ENCODE results near the gene TRIM75.
"Not testable (repeated sequence)": the region's sequence is repeated elsewhere in the genome, so short reads cannot be mapped to it uniquely, and the experiment has no call there.

The TRIM75 gene

GRCh38 chr4:165013691-165014090, 40.0 kb upstream of the TRIM75 start:
- Histone ChIP-seq H3K4me3 (ENCODE audit: insufficient read depth in 1 of 2, low read depth in 1 of 2, low read length in 2 of 2) (no peak overlapping the region), H2BK15ac (ENCODE audit: low read depth, poor library complexity, severe bottlenecking) (no peak overlapping the region), H3K27ac (ENCODE audit: low read length, poor library complexity, severe bottlenecking) (no peak overlapping the region), H2BK120ac (ENCODE audit: low read depth, low read length) (no peak overlapping the region), H3K18ac (ENCODE audit: low read depth in 1 of 2, low read length in 2 of 2) (no peak overlapping the region), H3K79me1 (replicated peaks; ENCODE audit: low read length, poor library complexity, severe bottlenecking) (no peaks in the 10 kb centered on the region), H3K4ac (ENCODE audit: low read depth in 1 of 2, low read length in 2 of 2) (no peak overlapping the region), H4K91ac (ENCODE audit: low read length) (no peak overlapping the region), H3K23ac (ENCODE audit: low read length in 2 of 2) (no peak overlapping the region), H3K36me3 (ENCODE audit: control insufficient read depth in 1 of 2, insufficient read depth in 2 of 2, low read depth in 1 of 2, low read length in 2 of 2) (no peaks in the 10 kb centered on the region), H2BK12ac (ENCODE audit: low read length in 2 of 2) (no peak overlapping the region), H3K4me1 (ENCODE audit: control insufficient read depth, insufficient read depth, low read depth, low read length) (no peaks in the 10 kb centered on the region), H2AK5ac (ENCODE audit: low read length, severe bottlenecking) (no peak overlapping the region), H3K9me3 (ENCODE audit: control insufficient read depth, low read length) (no peaks in the 10 kb centered on the region), H4K8ac (ENCODE audit: low read length) (no peak overlapping the region), H3K9ac (ENCODE audit: low read length) (no peak overlapping the region), H3K14ac (ENCODE audit: low read length in 2 of 2) (no peak overlapping the region), H3K4me2 (ENCODE audit: low read length, poor library complexity, severe bottlenecking) (no peak overlapping the region), H2AFZ (ENCODE audit: low read depth, low read length) (no peak overlapping the region), H3K27me3 (ENCODE audit: control insufficient read depth in 1 of 2, insufficient read depth in 1 of 2, low read length in 2 of 2) (no peaks in the 10 kb centered on the region), H2BK5ac (ENCODE audit: low read depth, low read length, poor library complexity, severe bottlenecking) (no peak overlapping the region)
- no peak for DNase-seq

- no peaks in the 10 kb centered on the region for H3K79me1 ChIP-seq (replicated peaks; ENCODE audit: low read length, poor library complexity, severe bottlenecking)
- H3K36me3 ChIP-seq (ENCODE audit: control insufficient read depth in 1 of 2, insufficient read depth in 2 of 2, low read depth in 1 of 2, low read length in 2 of 2): no peaks in the 10 kb centered on the region
Measured at GRCh38 chr4:165016971-165017370, 36.7 kb upstream of the TRIM75 start.

DNA sequence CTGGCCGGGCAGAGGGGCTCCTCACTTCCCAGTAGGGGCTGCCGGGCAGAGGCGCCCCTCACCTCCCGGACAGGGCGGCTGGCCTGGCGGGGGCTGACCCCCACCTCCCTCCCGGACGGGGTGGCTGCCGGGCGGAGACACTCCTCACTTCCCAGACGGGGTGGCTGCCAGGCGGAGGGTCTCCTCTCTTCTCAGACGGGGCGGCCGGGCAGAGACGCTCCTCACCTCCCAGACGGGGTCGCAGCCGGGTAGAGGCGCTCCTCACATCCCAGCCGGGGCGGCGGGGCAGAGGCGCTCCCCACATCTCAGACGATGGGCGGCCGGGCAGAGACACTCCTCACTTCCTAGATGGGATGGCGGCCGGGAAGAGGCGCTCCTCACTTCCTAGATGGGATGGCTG, 33.7 kb upstream of the TRIM75 start:
- H2BK12ac ChIP-seq (ENCODE audit: low read length in 2 of 2); H2BK120ac ChIP-seq (ENCODE audit: low read depth, low read length); H3K36me3 ChIP-seq (ENCODE audit: control insufficient read depth in 1 of 2, insufficient read depth in 2 of 2, low read depth in 1 of 2, low read length in 2 of 2); H2AFZ ChIP-seq (ENCODE audit: low read depth, low read length); H3K9me3 ChIP-seq (ENCODE audit: control insufficient read depth, low read length); H3K14ac ChIP-seq (ENCODE audit: low read length in 2 of 2); H3K27me3 ChIP-seq (ENCODE audit: control insufficient read depth in 1 of 2, insufficient read depth in 1 of 2, low read length in 2 of 2); DNase-seq; H3K4me3 ChIP-seq (ENCODE audit: insufficient read depth in 1 of 2, low read depth in 1 of 2, low read length in 2 of 2); H2AK5ac ChIP-seq (ENCODE audit: low read length, severe bottlenecking); H4K91ac ChIP-seq (ENCODE audit: low read length); H3K4me2 ChIP-seq (ENCODE audit: low read length, poor library complexity, severe bottlenecking); H2BK15ac ChIP-seq (ENCODE audit: low read depth, poor library complexity, severe bottlenecking); H3K79me1 ChIP-seq (replicated peaks; ENCODE audit: low read length, poor library complexity, severe bottlenecking); H4K8ac ChIP-seq (ENCODE audit: low read length); H3K18ac ChIP-seq (ENCODE audit: low read depth in 1 of 2, low read length in 2 of 2); H3K23ac ChIP-seq (ENCODE audit: low read length in 2 of 2); H3K4me1 ChIP-seq (ENCODE audit: control insufficient read depth, insufficient read depth, low read depth, low read length); H3K9ac ChIP-seq (ENCODE audit: low read length); H2BK5ac ChIP-seq (ENCODE audit: low read depth, low read length, poor library complexity, severe bottlenecking); H3K4ac ChIP-seq (ENCODE audit: low read depth in 1 of 2, low read length in 2 of 2); H3K27ac ChIP-seq (ENCODE audit: low read length, poor library complexity, severe bottlenecking): not testable (repeated sequence)
- WGBS: 94% methylated on average over 19 of the region's 30 CpGs

More at GRCh38 chr4:165016971-165017370, 36.7 kb upstream of the TRIM75 start:
- Histone ChIP-seq H3K27me3 (ENCODE audit: control insufficient read depth in 1 of 2, insufficient read depth in 1 of 2, low read length in 2 of 2) (no peaks in the 10 kb centered on the region), H3K9me3 (ENCODE audit: control insufficient read depth, low read length) (no peaks in the 10 kb centered on the region), H3K18ac (ENCODE audit: low read depth in 1 of 2, low read length in 2 of 2) (no peak overlapping the region), H3K14ac (ENCODE audit: low read length in 2 of 2) (no peak overlapping the region), H3K27ac (ENCODE audit: low read length, poor library complexity, severe bottlenecking) (no peak overlapping the region), H3K4me1 (ENCODE audit: control insufficient read depth, insufficient read depth, low read depth, low read length) (no peaks in the 10 kb centered on the region), H2BK120ac (ENCODE audit: low read depth, low read length) (no peak overlapping the region), H2BK5ac (ENCODE audit: low read depth, low read length, poor library complexity, severe bottlenecking) (no peak overlapping the region), H2AK5ac (ENCODE audit: low read length, severe bottlenecking) (no peak overlapping the region), H2BK12ac (ENCODE audit: low read length in 2 of 2) (no peak overlapping the region), H2BK15ac (ENCODE audit: low read depth, poor library complexity, severe bottlenecking) (no peak overlapping the region), H3K4me3 (ENCODE audit: insufficient read depth in 1 of 2, low read depth in 1 of 2, low read length in 2 of 2) (no peak overlapping the region), H4K8ac (ENCODE audit: low read length) (no peak overlapping the region), H3K4me2 (ENCODE audit: low read length, poor library complexity, severe bottlenecking) (no peak overlapping the region), H3K9ac (ENCODE audit: low read length) (no peak overlapping the region), H4K91ac (ENCODE audit: low read length) (no peak overlapping the region), H3K4ac (ENCODE audit: low read depth in 1 of 2, low read length in 2 of 2) (no peak overlapping the region), H3K23ac (ENCODE audit: low read length in 2 of 2) (no peak overlapping the region), H2AFZ (ENCODE audit: low read depth, low read length) (no peak overlapping the region)
- DNase-seq: peak; percentile 1
- 79% methylated on average over 5 of the region's 5 CpGs for WGBS

DNA sequence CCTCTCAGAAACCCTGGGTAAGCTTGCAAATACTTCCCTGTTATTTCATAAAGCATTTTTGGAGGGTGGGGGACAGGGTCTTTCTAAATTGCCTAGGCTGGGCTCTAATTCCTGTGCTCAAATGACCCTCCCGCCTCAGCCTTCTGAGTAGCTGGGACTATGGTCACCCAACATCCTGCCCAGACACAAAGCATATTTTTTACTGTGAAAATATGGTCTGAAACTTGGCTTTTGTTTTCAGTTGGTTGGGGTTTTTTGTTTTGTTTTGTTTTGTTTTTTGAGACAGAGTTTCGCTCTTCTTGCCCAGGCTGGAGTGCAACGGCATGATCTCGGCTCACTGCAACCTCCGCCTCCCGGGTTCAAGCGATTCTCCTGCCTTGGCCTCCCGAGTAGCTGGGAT, 27.9 kb upstream of the TRIM75 start:
- 91% methylated on average over 5 of the region's 8 CpGs for WGBS
- H2AK5ac ChIP-seq (ENCODE audit: low read length, severe bottlenecking); H3K27ac ChIP-seq (ENCODE audit: low read length, poor library complexity, severe bottlenecking); H3K27me3 ChIP-seq (ENCODE audit: control insufficient read depth in 1 of 2, insufficient read depth in 1 of 2, low read length in 2 of 2); H2BK120ac ChIP-seq (ENCODE audit: low read depth, low read length); H3K14ac ChIP-seq (ENCODE audit: low read length in 2 of 2); H3K9ac ChIP-seq (ENCODE audit: low read length); H3K4me2 ChIP-seq (ENCODE audit: low read length, poor library complexity, severe bottlenecking); H2AFZ ChIP-seq (ENCODE audit: low read depth, low read length); H3K18ac ChIP-seq (ENCODE audit: low read depth in 1 of 2, low read length in 2 of 2); H3K23ac ChIP-seq (ENCODE audit: low read length in 2 of 2); H2BK12ac ChIP-seq (ENCODE audit: low read length in 2 of 2); DNase-seq; H3K36me3 ChIP-seq (ENCODE audit: control insufficient read depth in 1 of 2, insufficient read depth in 2 of 2, low read depth in 1 of 2, low read length in 2 of 2); H3K4ac ChIP-seq (ENCODE audit: low read depth in 1 of 2, low read length in 2 of 2); H2BK15ac ChIP-seq (ENCODE audit: low read depth, poor library complexity, severe bottlenecking); H3K4me3 ChIP-seq (ENCODE audit: insufficient read depth in 1 of 2, low read depth in 1 of 2, low read length in 2 of 2); H2BK5ac ChIP-seq (ENCODE audit: low read depth, low read length, poor library complexity, severe bottlenecking); H3K9me3 ChIP-seq (ENCODE audit: control insufficient read depth, low read length); H4K8ac ChIP-seq (ENCODE audit: low read length); H3K4me1 ChIP-seq (ENCODE audit: control insufficient read depth, insufficient read depth, low read depth, low read length); H3K79me1 ChIP-seq (replicated peaks; ENCODE audit: low read length, poor library complexity, severe bottlenecking); H4K91ac ChIP-seq (ENCODE audit: low read length): not testable (repeated sequence)

Measured in mesenchymal stem cell (in vitro differentiated cells and primary cell).